Activated T-helper 1 cell treated with anti-CD3 and anti-CD28 coated beads, Interleukin-12 subunit alpha, Interleukin-12 subunit beta, Interleukin-2, Interleukin-4 antibody, amounts not matched to agents 30 ng/mL and 10 ng/mL and 1 ng/mL, durations not matched to agents 14 hours and 24 hours and 36 hours (primary cell): ENCODE results near the gene SEC61A1. TPM values are rescaled to one million over a fixed set of nuclear protein-coding genes. Genes with fewer than 3 reads are reported as not detected.

Source experiments
- DNase-seq: peaks from one replicate; pipeline ENCODE4 v3.0.0; 2021; ENCODE audit warnings: low spot score
- H3K27ac Mint-ChIP-seq: one replicate; pipeline ENCODE4 v1.8.0; 2021; ENCODE audit warnings: mild to moderate bottlenecking, mixed read lengths
- H3K27me3 Mint-ChIP-seq: one replicate; pipeline ENCODE4 v1.8.0; 2022; ENCODE audit warnings: mild to moderate bottlenecking, moderate library complexity, mixed read lengths; ENCODE audit not compliant: insufficient read depth
- H3K36me3 Mint-ChIP-seq: one replicate; pipeline ENCODE4 v1.8.0; 2021; ENCODE audit warnings: low read depth, mixed read lengths
- H3K4me1 Mint-ChIP-seq: one replicate; pipeline ENCODE4 v1.8.0; 2021; ENCODE audit warnings: low read depth, mixed read lengths
- H3K4me3 Mint-ChIP-seq: one replicate; pipeline ENCODE4 v1.8.0; 2021; ENCODE audit warnings: mild to moderate bottlenecking, moderate library complexity, mixed read lengths
- H3K9me3 Mint-ChIP-seq: one replicate; pipeline ENCODE4 v1.8.0; 2021; ENCODE audit warnings: mixed read lengths
- intact Hi-C: fragments of 100-400 bp; cut with micrococcal nuclease; formaldehyde crosslinking; loops from one replicate; pipeline ENCODE4 v1.15.1; 2024
- total RNA-seq: library from RNA; stranded (reverse); gene quantifications from 2 replicates; pipeline ENCODE4 v1.2.3, GENCODE V29; 2022

Gene SEC61A1
- total RNA-seq, 1 donor from 2014 or later: 205 TPM

DNA sequence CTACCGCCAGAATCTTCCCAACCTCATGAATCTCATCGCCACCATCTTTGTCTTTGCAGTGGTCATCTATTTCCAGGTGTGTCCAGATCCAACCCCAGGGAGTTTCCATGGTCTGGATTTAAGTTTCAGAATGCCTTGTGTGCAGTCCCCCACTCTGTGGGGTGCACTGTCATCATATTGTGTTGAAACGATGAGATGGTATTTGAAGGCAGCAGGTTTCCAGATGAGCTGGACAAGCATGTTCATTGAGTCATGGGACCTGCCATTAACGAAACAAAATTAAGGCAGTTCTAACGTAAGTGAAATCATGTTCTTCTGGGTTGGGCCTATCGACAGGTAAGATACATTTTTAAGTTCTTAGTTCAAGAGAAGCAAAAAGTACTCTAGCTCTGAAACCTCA is 12.7 kb downstream of the SEC61A1 start:
- H3K27ac Mint-ChIP-seq: no peak overlapping the region
- no peak for DNase-seq
- no peak overlapping the region for H3K4me3 Mint-ChIP-seq
- peaks cover 69% of the 10 kb centered on the region for H3K36me3 Mint-ChIP-seq
- H3K9me3 Mint-ChIP-seq: no peaks in the 10 kb centered on the region
- intact Hi-C loops: no loop called here
- no peaks in the 10 kb centered on the region for H3K27me3 Mint-ChIP-seq
- H3K4me1 Mint-ChIP-seq: peaks cover 20% of the 10 kb centered on the region

DNA sequence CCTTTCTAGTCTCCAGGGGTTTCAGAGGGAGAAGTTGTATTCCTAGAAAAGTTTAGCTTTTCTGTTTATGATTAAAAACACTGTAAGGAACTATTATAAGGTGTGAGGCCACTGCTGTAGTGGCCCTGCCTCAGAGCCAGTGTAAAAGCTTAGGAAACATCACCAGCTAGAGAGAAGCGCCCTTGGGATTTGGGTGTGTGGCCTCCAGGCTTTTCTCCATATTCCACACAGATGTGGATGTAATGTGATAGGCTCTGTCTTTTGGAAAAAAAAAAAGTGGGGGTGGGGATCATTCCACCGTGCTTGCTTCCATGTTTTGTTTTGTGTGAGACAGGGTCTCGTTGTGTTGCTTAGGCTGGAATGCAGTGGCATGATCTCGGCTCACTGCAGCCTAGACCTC is 13.9 kb downstream of the SEC61A1 start:
- H3K27ac Mint-ChIP-seq: no peak overlapping the region
- DNase-seq: no peak
- no peaks in the 10 kb centered on the region for H3K9me3 Mint-ChIP-seq
- no peak overlapping the region for H3K4me3 Mint-ChIP-seq
- peaks cover 20% of the 10 kb centered on the region for H3K4me1 Mint-ChIP-seq
- no peaks in the 10 kb centered on the region for H3K27me3 Mint-ChIP-seq
- H3K36me3 Mint-ChIP-seq: peaks cover 64% of the 10 kb centered on the region
- intact Hi-C loops: no loop called here

DNA sequence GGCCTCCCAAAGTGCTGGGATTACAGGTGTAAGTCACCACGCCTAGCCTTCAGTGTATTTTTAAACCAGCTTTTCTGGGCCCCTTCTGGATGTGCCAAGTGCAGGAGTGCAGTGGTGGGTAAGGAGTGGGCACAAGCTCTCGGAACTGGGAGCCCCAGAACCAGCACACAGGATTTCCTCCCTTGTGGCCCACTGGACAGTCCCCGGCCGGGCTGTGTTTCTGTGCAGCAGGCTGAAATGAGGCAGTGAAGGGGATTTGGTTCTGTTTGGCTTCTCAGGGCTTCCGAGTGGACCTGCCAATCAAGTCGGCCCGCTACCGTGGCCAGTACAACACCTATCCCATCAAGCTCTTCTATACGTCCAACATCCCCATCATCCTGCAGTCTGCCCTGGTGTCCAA is 14.4 kb downstream of the SEC61A1 start:
- DNase-seq: no peak
- no peak overlapping the region for H3K27ac Mint-ChIP-seq
- H3K36me3 Mint-ChIP-seq: peaks cover 59% of the 10 kb centered on the region
- H3K9me3 Mint-ChIP-seq: no peaks in the 10 kb centered on the region
- H3K4me3 Mint-ChIP-seq: no peak overlapping the region
- no peaks in the 10 kb centered on the region for H3K27me3 Mint-ChIP-seq
- peaks cover 18% of the 10 kb centered on the region for H3K4me1 Mint-ChIP-seq
- intact Hi-C loops: no loop called here

DNA sequence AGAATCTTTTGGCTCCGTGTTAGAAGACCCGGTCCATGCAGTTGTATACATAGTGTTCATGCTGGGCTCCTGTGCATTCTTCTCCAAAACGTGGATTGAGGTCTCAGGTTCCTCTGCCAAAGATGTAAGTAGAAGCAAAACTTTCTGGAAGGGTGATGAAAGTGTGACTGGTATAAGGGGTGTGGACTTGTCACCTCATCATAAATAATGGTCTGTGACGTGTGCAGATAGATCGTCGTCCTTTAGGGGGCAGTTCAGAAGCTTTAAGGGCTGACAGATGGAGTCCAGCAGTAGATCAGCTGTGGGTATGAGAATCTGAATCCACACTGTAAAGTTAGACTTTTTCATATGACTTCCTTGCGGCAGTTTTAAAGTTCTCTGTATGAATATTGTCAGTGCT is 15.3 kb downstream of the SEC61A1 start:
- no peak for DNase-seq
- no peaks in the 10 kb centered on the region for H3K27me3 Mint-ChIP-seq
- intact Hi-C loops: no loop called here
- no peak overlapping the region for H3K27ac Mint-ChIP-seq
- no peak overlapping the region for H3K4me3 Mint-ChIP-seq
- no peaks in the 10 kb centered on the region for H3K9me3 Mint-ChIP-seq
- peaks cover 10% of the 10 kb centered on the region for H3K4me1 Mint-ChIP-seq
- H3K36me3 Mint-ChIP-seq: peaks cover 51% of the 10 kb centered on the region

DNA sequence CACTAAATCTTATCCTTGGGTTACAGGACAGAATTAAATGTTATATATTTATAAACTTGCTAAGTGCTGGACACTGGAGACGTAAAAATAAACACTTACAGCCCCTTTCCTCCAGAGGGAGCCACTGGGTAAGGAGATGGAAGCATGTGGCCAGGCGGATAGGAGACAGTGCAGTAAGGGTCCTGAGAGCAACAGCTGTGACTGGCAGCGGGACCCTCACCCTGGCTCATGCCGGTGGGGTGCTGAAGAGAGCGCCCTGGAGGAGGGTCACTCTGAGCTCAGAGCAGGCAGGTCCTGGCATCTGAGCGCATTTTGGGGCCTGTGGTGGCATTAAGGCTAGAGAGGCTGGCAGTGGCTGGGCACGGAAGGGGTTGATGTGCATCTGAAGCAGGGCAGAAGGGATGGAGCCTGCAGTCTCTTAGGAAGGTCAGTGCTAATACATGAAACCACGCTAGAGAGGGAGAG is 16.0 kb downstream of the SEC61A1 start:
- Mint-ChIP-seq H3K4me3 (no peak overlapping the region), H3K36me3 (peaks cover 45% of the 10 kb centered on the region), H3K27ac (no peak overlapping the region), H3K4me1 (peaks cover 9% of the 10 kb centered on the region), H3K27me3 (no peaks in the 10 kb centered on the region), H3K9me3 (no peaks in the 10 kb centered on the region)
- no peak for DNase-seq
- intact Hi-C loops: no loop called here

DNA sequence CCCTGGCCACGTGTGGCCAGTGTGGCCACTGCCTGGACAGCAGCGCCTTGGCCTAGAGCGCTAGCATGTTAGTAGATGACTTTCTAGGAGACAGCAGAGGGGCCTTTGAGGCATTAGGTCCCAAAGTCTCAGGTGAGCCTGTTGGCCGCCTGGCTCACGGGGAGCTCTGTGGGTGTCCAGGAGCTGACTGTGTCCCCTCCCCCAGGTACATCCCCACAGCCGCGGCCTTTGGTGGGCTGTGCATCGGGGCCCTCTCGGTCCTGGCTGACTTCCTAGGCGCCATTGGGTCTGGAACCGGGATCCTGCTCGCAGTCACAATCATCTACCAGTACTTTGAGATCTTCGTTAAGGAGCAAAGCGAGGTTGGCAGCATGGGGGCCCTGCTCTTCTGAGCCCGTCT is 17.0 kb downstream of the SEC61A1 start:
- H3K27ac Mint-ChIP-seq: no peak overlapping the region
- H3K4me3 Mint-ChIP-seq: no peak overlapping the region
- H3K9me3 Mint-ChIP-seq: no peaks in the 10 kb centered on the region
- H3K27me3 Mint-ChIP-seq: no peaks in the 10 kb centered on the region
- DNase-seq: no peak
- H3K36me3 Mint-ChIP-seq: peaks cover 43% of the 10 kb centered on the region
- H3K4me1 Mint-ChIP-seq: peaks cover 9% of the 10 kb centered on the region
- intact Hi-C loops: no loop called here

DNA sequence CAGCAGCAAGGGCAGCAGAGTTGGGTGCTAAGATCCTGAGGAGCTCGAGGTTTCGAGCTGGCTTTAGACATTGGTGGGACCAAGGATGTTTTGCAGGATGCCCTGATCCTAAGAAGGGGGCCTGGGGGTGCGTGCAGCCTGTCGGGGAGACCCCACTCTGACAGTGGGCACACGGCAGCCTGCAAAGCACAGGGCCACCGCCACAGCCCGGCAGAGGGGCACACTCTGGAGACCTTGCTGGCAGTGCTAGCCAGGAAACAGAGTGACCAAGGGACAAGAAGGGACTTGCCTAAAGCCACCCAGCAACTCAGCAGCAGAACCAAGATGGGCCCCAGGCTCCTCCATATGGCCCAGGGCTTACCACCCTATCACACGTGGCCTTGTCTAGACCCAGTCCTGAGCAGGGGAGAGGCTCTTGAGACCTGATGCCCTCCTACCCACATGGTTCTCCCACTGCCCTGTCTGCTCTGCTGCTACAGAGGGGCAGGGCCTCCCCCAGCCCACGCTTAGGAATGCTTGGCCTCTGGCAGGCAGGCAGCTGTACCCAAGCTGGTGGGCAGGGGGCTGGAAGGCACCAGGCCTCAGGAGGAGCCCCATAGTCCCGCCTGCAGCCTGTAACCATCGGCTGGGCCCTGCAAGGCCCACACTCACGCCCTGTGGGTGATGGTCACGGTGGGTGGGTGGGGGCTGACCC is 18.8 kb downstream of the SEC61A1 start:
- intact Hi-C loops: no loop called here

DNA sequence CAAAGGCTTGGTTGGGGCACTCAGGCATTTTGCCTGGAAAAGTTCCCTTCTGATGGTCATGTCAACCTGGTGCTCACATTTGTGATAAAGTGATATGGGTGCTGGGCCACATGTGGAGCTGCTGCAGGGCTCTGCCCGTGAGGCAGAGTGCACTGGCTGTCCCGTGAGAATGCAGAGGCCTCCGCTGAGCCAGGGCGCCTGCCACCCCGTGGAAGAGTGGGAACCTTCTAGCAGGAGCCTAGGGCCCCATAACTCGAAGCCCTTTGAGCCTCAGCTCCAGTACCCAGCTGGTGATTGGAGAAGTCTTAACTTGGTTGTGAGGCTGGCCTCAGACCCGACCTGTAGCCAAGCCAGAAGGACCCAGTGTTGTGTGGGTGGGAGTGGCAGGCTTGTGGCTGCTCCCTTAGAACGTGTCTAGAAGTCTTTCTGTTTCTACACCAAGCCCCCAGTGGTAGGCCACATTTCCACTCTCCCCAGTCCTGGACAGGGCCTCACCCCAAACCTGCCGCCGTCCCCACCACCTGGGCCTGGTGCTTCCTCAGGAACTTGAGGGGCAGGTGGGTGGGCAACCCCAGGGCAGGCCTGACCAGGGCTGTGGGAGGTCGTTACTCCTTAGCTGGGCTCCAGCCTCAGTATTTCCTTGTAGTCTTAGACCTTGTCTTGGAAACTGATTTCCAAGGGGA is 19.7 kb downstream of the SEC61A1 start:
- Mint-ChIP-seq H3K27ac (no peak overlapping the region), H3K4me3 (no peak overlapping the region), H3K9me3 (no peaks in the 10 kb centered on the region), H3K36me3 (peaks cover 30% of the 10 kb centered on the region), H3K27me3 (no peaks in the 10 kb centered on the region), H3K4me1 (peaks cover 7% of the 10 kb centered on the region)
- DNase-seq: no peak
- intact Hi-C loops: no loop called here

More for the DNA sequence above, 18.8 kb downstream of the SEC61A1 start:
- DNase-seq: no peak
- Mint-ChIP-seq H3K27me3 (no peaks in the 10 kb centered on the region), H3K4me1 (peaks cover 7% of the 10 kb centered on the region), H3K4me3 (no peak overlapping the region), H3K9me3 (no peaks in the 10 kb centered on the region), H3K27ac (peak overlapping the region; percentile 44), H3K36me3 (peaks cover 34% of the 10 kb centered on the region)

DNA sequence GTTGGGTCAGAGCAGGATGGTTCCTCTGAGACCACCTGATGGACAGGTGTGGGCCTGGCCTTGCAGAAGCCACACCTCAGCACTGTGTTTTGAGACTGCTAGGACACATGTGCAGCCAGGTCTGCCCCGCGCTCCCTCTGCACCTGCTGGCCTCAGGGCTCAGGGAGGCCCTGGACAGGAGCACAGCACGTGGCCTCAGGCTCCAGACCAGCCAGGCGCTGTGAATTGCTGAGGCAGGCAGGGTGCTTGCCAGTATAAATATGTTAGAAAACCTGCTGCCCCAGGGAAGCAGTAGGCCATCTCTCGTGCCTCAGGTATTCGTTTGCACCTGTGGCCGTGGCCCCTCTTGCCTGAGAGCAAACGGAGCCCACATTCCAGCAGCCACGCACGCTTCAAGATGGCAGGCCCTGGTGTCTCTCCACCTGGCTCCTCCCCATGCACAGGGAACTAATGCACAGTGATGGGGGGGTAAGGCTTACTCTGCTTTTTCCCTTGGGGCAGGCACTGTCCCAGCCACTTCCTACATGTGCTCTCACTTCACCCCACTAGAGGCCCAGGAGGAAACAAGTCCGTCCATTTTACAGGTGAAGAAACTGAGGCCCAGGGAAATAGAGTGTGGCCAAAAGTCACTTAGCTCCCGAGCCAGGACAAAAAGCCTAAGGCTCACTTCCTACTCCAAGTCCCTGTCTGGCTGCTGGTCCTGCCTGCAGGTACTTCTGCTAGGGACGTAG is 20.4 kb downstream of the SEC61A1 start:
- Mint-ChIP-seq H3K27me3 (peaks cover 5% of the 10 kb centered on the region), H3K27ac (no peak overlapping the region), H3K9me3 (no peaks in the 10 kb centered on the region), H3K4me1 (peaks cover 7% of the 10 kb centered on the region), H3K4me3 (no peak overlapping the region), H3K36me3 (peaks cover 23% of the 10 kb centered on the region)
- no peak for DNase-seq
- intact Hi-C loops: no loop called here

DNA sequence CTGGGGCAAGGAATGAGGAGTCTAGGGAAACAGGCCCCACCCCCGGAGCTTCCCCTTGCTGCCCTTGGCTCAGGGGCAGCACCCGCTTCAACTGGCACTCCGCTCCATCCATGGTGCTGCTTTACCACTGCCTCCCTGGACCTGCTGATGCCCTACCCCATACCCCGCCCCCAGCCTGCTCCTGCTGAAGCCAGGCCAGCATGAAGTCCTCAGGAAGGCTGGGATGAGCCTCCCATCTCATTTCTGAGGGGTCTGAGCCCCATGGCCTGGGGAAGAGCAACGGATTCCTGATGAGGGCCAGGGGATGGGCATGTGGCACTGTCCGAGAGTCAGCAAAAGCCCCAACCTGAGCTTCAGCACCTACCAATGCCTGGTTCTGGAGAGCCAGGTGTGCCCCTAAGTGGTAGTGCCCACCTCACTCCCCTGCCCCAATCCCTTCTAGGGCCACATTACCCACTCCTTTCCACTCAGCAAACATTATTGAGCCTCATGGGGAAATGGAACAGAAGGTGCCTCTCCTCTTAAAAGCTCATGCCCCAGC is 21.0 kb downstream of the SEC61A1 start:
- intact Hi-C loops: no loop called here
- H3K27me3 Mint-ChIP-seq: peaks cover 8% of the 10 kb centered on the region
- peaks cover 21% of the 10 kb centered on the region for H3K36me3 Mint-ChIP-seq
- DNase-seq: no peak
- no peak overlapping the region for H3K27ac Mint-ChIP-seq
- H3K4me1 Mint-ChIP-seq: peaks cover 7% of the 10 kb centered on the region
- no peaks in the 10 kb centered on the region for H3K9me3 Mint-ChIP-seq
- H3K4me3 Mint-ChIP-seq: no peak overlapping the region

DNA sequence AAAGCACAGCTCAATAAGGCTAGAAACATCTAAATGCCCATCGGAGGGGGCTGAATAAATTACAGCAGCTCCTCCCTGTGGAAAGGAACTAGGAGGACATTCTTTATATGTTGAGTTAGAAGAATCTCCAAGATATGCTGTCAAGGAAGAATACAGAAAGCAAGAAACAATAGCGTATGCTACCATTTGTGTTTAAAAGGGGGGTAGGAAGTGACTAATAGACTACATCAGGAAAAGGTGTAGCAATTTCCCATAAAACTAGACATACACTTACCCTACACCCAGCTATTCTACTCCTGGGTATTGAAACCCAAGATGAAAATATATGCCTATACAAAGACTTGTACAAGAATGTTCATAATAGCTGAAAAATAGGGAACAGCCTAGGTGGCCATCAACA is 21.6 kb downstream of the SEC61A1 start:
- Mint-ChIP-seq H3K27me3 (peaks cover 10% of the 10 kb centered on the region), H3K36me3 (peaks cover 21% of the 10 kb centered on the region), H3K9me3 (no peaks in the 10 kb centered on the region), H3K4me1 (peaks cover 7% of the 10 kb centered on the region), H3K27ac (no peak overlapping the region), H3K4me3 (no peak overlapping the region)
- DNase-seq: no peak
- intact Hi-C loops: loop anchor here (2.0 kb wide), 2 partner anchors 21 to 49 kb away; partner anchors contain the start of genes RUVBL1 and SEC61A1

DNA sequence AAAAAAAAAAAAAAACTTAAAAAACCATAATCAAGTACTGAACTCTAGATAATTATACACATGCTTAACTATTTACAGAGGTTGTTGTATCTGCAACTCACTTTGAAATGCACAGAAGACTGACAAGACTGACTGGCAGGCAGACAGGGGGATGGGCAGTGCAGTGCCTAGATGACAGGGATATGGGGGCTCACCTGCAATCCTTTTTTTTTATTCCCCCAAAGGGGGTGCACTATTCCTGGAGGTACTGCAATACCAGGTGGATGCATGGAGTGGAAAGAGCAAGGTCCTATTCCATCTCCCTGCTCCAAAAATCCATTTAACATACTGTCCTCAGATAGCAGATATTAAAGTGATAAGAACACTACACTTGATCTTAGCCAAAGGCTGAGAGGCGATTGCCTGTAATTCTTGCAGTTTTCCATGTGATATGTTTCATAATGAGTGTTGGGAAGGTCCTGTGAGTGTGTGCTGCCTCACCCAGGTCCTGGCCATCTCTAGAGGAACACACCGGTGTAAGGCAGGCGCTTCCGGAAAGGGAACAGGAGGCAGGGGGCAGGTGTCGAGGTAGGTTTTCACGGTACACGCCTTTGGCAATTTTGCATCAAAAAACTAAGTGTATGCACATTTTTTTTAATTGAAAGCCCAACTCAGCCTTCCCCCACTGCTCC is 22.7 kb downstream of the SEC61A1 start:
- peaks cover 25% of the 10 kb centered on the region for H3K36me3 Mint-ChIP-seq
- H3K9me3 Mint-ChIP-seq: no peaks in the 10 kb centered on the region
- intact Hi-C loops: loop anchor here (1.0 to 2.0 kb wide), 5 partner anchors 22 to 485 kb away; partner anchors contain the start of genes EEFSEC, RUVBL1, SEC61A1 and TPRA1
- no peak overlapping the region for H3K4me3 Mint-ChIP-seq
- peak overlapping the region; percentile 18 for H3K27ac Mint-ChIP-seq
- peaks cover 10% of the 10 kb centered on the region for H3K27me3 Mint-ChIP-seq
- DNase-seq: no peak
- peaks cover 7% of the 10 kb centered on the region for H3K4me1 Mint-ChIP-seq
